GM18909 (cell line): ENCODE measurements around the gene EVI5L.

Experiments
- ATAC-seq: cut with Tn5 transposase; IDR thresholded peaks from one replicate; pipeline ENCODE4 v1.9.1; 2021; ENCODE audit warnings: mild to moderate bottlenecking; ENCODE audit not compliant: unreplicated experiment, poor library complexity

EVI5L gene

DNA sequence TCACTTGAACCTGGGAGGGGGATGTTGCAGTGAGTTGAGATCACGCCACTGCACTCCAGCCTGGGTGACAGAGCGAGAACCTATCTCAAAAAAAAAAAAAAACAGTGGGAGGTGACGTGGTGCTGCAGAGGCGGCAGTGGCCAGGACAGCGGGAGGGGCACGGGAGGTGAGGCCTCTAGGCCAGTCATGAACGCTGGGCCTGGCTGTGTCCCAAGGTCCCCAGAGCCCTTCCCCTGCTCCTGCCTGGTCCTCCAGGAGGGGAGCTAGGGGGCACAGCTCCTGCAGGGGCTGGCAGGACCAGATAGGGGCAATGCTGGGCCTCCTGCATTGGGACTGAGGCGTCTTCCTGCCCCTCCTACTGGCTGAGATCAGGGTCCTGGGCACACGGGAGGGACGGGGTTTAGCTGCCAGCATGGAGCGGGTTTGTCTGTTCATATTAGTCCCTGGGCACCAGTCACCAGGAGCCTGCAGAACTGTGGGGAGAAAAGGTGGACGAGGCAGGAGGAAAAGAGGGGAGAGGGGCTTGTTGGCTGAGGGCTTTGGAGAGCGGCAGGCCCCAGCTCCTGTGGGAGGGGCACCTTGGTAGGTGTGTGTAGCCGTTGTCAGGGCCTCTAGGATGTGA, 78.2 kb downstream of the EVI5L start:
- ATAC-seq: no peak

DNA sequence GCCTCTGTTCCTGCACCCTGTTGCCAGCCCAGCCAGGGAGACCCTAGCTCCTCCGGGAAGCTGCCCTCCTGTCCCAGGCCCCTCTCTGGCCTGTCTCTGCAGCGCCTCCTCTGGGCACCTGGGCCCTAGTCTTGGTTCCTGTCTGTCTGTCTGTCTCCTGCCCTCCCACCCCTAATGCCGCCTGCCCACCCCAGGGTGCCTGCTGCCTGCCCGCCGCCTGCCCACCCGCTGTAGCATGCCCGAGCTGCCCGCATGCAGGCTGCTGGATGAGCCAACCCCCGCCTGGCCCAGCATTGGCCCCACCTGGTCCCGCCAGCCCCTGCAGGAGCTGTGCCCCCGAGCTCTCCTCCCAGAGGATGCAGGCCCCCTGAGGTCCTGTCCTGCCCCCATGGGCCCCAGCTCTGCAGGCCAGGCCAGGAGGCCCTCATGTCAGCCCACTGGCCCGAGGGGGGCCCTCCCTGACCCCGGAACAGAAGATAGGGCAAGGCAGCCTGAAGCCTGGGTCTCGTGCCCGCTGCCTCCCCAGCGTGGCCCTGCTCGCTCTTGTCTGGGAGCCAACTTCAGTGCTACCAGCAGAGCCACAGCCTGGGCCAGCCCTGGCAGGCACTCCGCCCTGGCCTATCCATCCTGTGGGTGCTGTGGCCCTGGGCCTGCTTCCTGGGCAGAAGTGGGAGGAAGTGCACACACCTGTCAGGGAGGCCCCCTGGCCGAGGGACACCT, 78.9 kb downstream of the EVI5L start:
- ATAC-seq: no peak

DNA sequence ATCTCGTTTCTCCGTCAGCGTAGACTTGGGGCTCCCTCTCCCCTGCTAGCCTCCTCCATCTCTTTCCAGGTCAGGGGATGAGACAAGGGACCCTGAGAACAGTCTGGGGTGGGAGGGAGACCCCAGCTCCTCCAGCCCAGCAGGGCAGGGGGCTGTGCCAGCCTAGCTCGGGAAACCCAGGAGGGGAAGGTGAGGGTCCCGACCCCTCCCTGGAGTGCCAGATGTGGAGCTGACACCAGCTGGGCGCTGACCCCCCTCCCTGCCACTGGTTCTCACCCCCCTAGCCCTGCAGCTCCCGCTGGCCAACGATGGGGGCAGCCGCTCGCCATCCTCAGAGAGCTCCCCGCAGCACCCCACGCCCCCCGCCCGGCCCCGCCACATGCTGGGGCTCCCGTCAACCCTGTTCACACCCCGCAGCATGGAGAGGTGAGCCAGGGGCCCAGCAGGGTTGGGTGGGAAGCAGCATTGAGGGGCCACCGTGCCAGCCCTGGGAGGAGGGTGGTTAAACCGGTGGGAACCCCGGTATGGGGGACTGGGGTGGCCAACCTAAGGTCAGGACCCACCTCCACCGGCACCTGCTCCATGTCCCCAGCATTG, 79.6 kb downstream of the EVI5L start:
- ATAC-seq: no peak

DNA sequence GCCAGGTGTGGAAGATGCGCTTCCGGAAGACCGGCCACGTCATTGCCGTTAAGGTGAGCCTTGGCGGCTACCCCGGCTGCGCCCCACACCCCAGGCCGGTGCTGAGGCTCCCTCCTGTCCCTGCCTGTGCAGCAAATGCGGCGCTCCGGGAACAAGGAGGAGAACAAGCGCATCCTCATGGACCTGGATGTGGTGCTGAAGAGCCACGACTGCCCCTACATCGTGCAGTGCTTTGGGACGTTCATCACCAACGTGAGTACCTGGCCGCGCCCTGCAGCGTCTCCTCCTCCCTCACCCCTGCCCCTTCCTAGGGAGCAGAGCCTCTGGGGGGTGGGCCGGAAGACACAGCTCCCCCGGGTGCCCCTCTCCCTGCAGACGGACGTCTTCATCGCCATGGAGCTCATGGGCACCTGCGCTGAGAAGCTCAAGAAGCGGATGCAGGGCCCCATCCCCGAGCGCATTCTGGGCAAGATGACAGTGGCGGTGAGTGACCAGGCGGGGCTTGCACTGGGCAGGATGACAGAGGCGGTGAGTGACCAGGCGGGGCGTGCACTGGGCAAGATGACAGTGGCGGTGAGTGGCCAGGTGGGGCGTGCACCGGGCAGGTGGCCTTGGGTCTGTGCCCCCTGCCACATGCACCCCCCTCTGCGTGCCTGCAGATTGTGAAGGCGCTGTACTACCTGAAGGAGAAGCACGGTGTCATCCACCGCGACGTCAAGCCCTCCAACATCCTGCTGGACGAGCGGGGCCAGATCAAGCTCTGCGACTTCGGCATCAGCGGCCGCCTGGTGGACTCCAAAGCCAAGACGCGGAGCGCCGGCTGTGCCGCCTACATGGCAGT, 80.5 kb downstream of the EVI5L start:
- no peak for ATAC-seq

DNA sequence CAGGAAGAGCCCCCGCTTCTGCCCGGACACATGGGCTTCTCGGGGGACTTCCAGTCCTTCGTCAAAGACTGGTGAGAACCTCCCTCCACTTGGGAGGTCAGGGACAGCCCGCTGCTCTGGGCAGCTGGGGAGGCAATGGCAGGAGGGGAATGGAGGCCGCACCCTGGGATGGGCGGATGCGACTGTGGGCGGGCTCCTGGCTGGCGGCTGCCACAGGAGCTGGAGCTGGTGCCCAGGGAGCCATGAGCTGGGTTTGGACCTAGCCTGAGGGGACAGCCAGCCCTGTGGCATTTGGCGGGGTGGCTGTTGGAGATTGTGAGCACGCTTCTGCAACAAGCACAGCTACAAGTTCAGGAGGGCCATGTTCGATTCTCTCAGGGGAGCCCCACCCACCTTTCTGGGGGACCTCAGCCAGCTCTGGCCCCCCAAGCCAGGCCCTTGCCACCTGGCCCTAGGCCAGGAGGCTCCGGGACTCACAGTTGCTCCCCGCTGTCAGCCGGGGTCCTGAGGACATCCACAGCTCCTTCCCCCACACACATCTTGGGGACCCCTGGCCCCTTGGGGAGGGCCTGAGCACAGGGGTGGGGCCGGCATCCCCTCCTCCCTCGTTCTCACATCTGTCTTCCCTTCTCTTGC, 81.6 kb downstream of the EVI5L start:
- ATAC-seq: no peak

DNA sequence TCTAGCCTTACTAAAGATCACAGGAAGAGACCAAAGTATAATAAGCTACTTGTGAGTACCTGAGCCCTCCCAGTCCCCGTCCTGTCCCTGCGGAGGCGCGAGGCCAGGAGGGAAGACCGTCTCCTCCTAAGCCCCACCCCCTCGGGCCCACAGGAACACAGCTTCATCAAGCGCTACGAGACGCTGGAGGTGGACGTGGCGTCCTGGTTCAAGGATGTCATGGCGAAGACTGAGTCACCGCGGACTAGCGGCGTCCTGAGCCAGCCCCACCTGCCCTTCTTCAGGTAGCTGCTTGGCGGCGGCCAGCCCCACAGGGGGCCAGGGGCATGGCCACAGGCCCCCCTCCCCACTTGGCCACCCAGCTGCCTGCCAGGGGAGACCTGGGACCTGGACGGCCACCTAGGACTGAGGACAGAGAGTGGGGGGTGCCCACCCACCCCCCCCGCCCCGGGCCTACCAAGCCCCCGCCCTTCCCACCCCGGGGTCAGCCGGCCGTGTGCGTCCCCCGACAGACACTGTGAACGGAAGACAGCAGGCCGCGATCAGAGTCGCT, 82.2 kb downstream of the EVI5L start:
- ATAC-seq: no peak

DNA sequence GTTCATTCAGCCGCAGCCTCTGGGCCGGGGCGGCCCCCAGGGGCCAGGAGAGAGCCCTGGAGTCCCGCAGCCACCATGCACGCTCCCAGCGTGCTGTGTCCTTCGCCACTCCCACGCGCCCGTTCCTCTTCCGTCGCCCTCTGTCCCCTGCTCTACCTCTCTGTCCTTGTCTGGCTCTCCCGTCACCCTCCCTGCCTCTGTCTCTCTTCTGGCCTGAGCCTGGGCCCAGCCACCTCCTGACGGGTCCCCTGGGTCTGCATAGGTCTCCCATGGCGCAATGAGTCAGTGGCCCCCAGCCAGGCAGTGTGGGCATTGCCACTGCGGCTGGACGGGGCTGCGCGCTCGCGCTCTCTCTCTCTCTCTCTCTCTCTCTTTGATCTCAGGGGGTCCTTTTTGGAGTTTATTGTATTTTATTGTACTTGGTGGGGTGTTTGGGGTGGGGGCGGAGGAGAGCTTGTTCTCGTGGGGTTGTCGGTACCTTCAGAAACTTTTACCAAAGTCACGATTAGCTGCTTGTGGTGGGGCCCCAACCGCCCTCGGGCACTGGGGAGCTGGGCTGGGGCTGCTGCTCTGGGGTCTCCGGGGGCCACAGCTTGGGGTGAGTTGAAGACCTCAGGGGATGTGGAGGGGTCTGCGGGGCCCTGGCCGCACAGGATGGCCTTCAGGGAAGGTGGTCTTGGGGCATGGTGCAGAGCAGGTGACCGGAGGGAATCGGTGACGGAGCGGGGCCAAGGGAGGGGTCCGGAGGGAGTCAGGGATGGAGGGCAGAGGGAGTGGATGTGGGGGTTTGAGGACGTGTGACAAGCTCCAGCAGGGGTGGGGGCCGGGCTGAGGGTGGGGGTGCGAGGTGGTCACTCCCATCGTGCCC, 82.9 kb downstream of the EVI5L start:
- no peak for ATAC-seq

DNA sequence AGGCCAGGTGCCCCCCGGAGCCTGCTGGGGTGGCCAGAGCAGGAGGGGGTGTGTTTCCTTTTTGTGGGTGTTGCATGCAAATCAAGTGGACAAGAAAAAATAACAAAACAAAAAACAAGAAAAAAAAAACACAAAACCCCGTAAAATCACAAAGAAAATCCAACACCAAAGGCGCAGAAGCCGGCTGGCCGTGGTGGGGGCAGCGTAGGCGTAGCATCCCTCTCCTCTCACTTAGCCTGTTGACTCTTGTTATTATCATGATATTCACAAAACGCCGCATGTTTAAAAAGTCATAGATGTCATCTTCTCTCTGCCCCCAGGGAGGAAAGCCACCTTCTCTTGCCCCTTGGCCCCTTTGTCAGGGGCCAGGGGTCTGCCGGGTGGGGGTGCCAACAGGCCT, 83.6 kb downstream of the EVI5L start:
- no peak for ATAC-seq

DNA sequence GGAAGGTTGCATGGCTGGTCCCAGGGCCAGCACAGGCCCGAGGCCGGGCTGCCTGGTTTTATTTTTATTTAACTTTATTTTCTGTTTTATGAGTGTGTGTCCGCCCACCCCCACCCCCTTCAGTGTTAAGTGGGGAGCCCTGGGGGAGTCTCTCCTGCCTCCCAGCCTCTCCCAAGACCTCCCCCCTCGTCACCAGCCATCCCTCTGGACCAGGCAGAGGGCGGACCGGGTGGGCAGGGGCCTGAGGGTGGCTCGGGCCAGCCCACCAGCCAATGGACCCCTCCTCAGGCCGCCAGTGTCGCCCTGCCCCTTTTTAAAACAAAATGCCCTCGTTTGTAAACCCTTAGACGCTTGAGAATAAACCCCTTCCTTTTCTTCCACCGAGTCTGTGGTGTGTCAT, 84.1 kb downstream of the EVI5L start:
- ATAC-seq: no peak
